Ovary (tissue), 1 donor: ENCODE measurements around the gene PLEK.

ENCODE experiments used
- EP300 ChIP-seq: sonication (generic); formaldehyde crosslinking; IDR thresholded peaks from one replicate; pipeline ENCODE4 v1.6.1; 2017; ENCODE audit warnings: antibody characterized with exemption
- POLR2A ChIP-seq: fragments of 450-650 bp; IDR thresholded peaks from one replicate; pipeline ENCODE4 v1.6.1; 2017; ENCODE audit warnings: antibody characterized with exemption, mild to moderate bottlenecking, moderate library complexity

DNA sequence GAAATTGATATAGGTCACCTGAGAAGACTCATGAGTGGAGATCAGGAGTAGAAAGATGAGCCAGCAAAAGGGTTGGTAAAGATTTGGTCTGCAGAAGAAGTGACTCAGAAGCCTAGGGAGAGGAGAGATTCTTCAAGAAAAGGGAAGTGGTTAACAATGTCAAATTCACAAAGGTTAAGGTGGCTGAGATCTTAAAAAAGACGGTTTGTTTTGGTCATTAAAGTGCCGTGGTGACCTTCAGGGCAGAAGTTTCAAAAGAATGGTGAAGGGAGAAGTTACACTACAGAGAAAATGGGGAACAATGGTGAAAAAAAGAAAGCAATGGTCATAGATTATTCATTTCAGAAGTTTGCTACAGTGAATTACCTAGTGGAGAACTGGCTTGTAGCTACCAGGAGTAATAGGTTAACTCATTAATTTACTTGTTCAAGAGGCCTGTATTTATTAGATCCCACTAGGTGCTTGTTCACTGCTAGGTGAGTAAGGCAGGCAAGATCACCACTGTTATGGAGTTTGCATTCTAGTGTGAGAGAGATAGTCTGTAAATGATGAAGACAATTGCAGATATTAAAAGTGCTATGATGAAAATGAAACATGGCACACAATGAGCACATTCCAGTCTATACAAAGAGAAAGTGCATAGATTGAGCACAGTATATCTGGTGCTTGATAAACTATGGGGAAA lies 59.0 kb downstream of the PLEK start:
- TF ChIP-seq EP300 (no peak), POLR2A (no peak)
